ENCODE data around the gene SMARCAD1. TPM values are rescaled to one million over a fixed set of nuclear protein-coding genes. Genes with fewer than 3 reads are reported as not detected.
A peak's percentile ranks its signal among the peaks of the same experiment; 100 is the strongest.

Gene SMARCAD1
- 10 to 100 TPM; 28.7 to 30.7 TPM for total RNA-seq
- polyA plus RNA-seq = 10 to 100 TPM; 13.4 to 14.0 TPM

- peaks cover 21 to 52% (median 39%) of the 10 kb centered on the region in 4 donors for H3K4me1 Mint-ChIP-seq
- peaks cover 23 to 36% of the 10 kb centered on the region in 2 donors for H3K36me3 Mint-ChIP-seq
- H3K27ac Mint-ChIP-seq = peak within 1 kb of the TSS; percentile 96 to 100 (median 99)
- H3K27me3 ChIP-seq (ENCODE audit: insufficient read depth, low read length) = peaks cover 6% of the 10 kb centered on the region
- intact Hi-C loops (cut with micrococcal nuclease) = loop anchor here (2.0 kb wide), 1 partner anchor 243 kb away; the partner anchor contains the start of gene PDLIM5
- ChIA-PET POLR2A (ENCODE audit: partially characterized antibody) (interaction anchor here (1.1 to 1.2 kb wide), 3 partner anchors 14 to 245 kb away, joined by 3 to 7 read pairs (median 3); partner anchors contain the start of gene PDLIM5), CTCF (ENCODE audit: partially characterized antibody) (no interaction called here)
- DNase-seq = peak; percentile 89 to 92 (median 90)
- H3K4me3 ChIP-seq (ENCODE audit: low read length in 2 of 2) = peak within 1 kb of the TSS; percentile 52 to 91
- peaks cover 0 to 3% of the 10 kb centered on the region in 2 donors for H3K27me3 Mint-ChIP-seq
- peak within 1 kb of the TSS; percentile 84 for H3K27ac ChIP-seq (ENCODE audit: low read depth, low read length)
- peak within 1 kb of the TSS; percentile 96 to 100 (median 97) for H3K4me3 Mint-ChIP-seq
- no peaks in the 10 kb centered on the region for H3K36me3 ChIP-seq (ENCODE audit: insufficient read depth, low read length)
- H3K9me3 Mint-ChIP-seq = peaks cover 0 to 9% (median 6%) of the 10 kb centered on the region in 8 donors
- no peaks in the 10 kb centered on the region for H3K9me3 ChIP-seq (ENCODE audit: control insufficient read depth in 1 of 2, low read length in 2 of 2)
- H3K4me1 ChIP-seq (ENCODE audit: insufficient read depth, low read length) = peaks cover 25% of the 10 kb centered on the region
These were observed at the start of gene SMARCAD1 for GRCh38 chr4:94207469-94208224. Gene SMARCAD1, plus strand, starts transcription at chr4:94207865. Its CDS starts 530 bp downstream, at chr4:94208395.

- peaks cover 0 to 4% (median 0%) of the 10 kb centered on the region in 4 donors for H3K4me1 Mint-ChIP-seq
- no peak overlapping the region for H3K4me3 ChIP-seq (ENCODE audit: low read length in 2 of 2)
- no peak overlapping the region for H3K4me3 Mint-ChIP-seq
- CTCF ChIA-PET (ENCODE audit: partially characterized antibody) = no interaction called here
- H3K9me3 ChIP-seq (ENCODE audit: control insufficient read depth in 1 of 2, low read length in 2 of 2) = no peaks in the 10 kb centered on the region
- no peaks in the 10 kb centered on the region for H3K36me3 ChIP-seq (ENCODE audit: insufficient read depth, low read length)
- H3K4me1 ChIP-seq (ENCODE audit: insufficient read depth, low read length) = no peaks in the 10 kb centered on the region
- DNase-seq = no peak
- POLR2A ChIA-PET (ENCODE audit: partially characterized antibody) = no interaction called here
- intact Hi-C loops (cut with micrococcal nuclease) = no loop called here
- no peak overlapping the region for H3K27ac ChIP-seq (ENCODE audit: low read depth, low read length)
- H3K27me3 Mint-ChIP-seq = no peaks in the 10 kb centered on the region
- no peaks in the 10 kb centered on the region for H3K27me3 ChIP-seq (ENCODE audit: insufficient read depth, low read length)
- no peaks in the 10 kb centered on the region for H3K36me3 Mint-ChIP-seq
- no peak overlapping the region for H3K27ac Mint-ChIP-seq
- peaks cover 0 to 5% (median 3%) of the 10 kb centered on the region in 8 donors for H3K9me3 Mint-ChIP-seq
These were observed 48.8 kb upstream of the SMARCAD1 start for GRCh38 chr4:94158883-94159282.

GRCh38 chr4:94159790-94160189 lies 47.9 kb upstream of the SMARCAD1 start:
- Mint-ChIP-seq H3K36me3 (no peaks in the 10 kb centered on the region), H3K4me1 (peaks cover 0 to 4% (median 0%) of the 10 kb centered on the region in 4 donors), H3K9me3 (peaks cover 0 to 5% (median 3%) of the 10 kb centered on the region in 8 donors), H3K27me3 (no peaks in the 10 kb centered on the region), H3K27ac (no peak overlapping the region), H3K4me3 (no peak overlapping the region)
- Histone ChIP-seq H3K27me3 (ENCODE audit: insufficient read depth, low read length) (no peaks in the 10 kb centered on the region), H3K27ac (ENCODE audit: low read depth, low read length) (no peak overlapping the region), H3K4me1 (ENCODE audit: insufficient read depth, low read length) (no peaks in the 10 kb centered on the region), H3K4me3 (ENCODE audit: low read length in 2 of 2) (no peak overlapping the region), H3K36me3 (ENCODE audit: insufficient read depth, low read length) (no peaks in the 10 kb centered on the region), H3K9me3 (ENCODE audit: control insufficient read depth in 1 of 2, low read length in 2 of 2) (no peaks in the 10 kb centered on the region)
- ChIA-PET CTCF (ENCODE audit: partially characterized antibody) (no interaction called here), POLR2A (ENCODE audit: partially characterized antibody) (no interaction called here)
- no peak for DNase-seq
- intact Hi-C loops (cut with micrococcal nuclease) = no loop called here

GRCh38 chr4:94160774-94161173 lies 46.9 kb upstream of the SMARCAD1 start:
- CTCF ChIA-PET (ENCODE audit: partially characterized antibody) = no interaction called here
- DNase-seq = no peak
- Histone ChIP-seq H3K4me1 (ENCODE audit: insufficient read depth, low read length) (no peaks in the 10 kb centered on the region), H3K27ac (ENCODE audit: low read depth, low read length) (no peak overlapping the region), H3K36me3 (ENCODE audit: insufficient read depth, low read length) (no peaks in the 10 kb centered on the region), H3K4me3 (ENCODE audit: low read length in 2 of 2) (no peak overlapping the region), H3K27me3 (ENCODE audit: insufficient read depth, low read length) (no peaks in the 10 kb centered on the region), H3K9me3 (ENCODE audit: control insufficient read depth in 1 of 2, low read length in 2 of 2) (no peaks in the 10 kb centered on the region)
- Mint-ChIP-seq H3K4me1 (peaks cover 0 to 4% (median 0%) of the 10 kb centered on the region in 4 donors), H3K27me3 (no peaks in the 10 kb centered on the region), H3K4me3 (peak overlapping the region in 1 of 8 donors; percentile 34), H3K9me3 (peaks cover 0 to 4% (median 3%) of the 10 kb centered on the region in 8 donors), H3K27ac (no peak overlapping the region), H3K36me3 (no peaks in the 10 kb centered on the region)
- POLR2A ChIA-PET (ENCODE audit: partially characterized antibody) = no interaction called here
- intact Hi-C loops (cut with micrococcal nuclease) = no loop called here

GRCh38 chr4:94165256-94165655 lies 42.4 kb upstream of the SMARCAD1 start:
- H3K27ac ChIP-seq (ENCODE audit: low read depth, low read length) = no peak overlapping the region
- H3K27me3 Mint-ChIP-seq = peaks cover 0 to 1% of the 10 kb centered on the region in 2 donors
- no peak for DNase-seq
- no peaks in the 10 kb centered on the region for H3K36me3 Mint-ChIP-seq
- no peaks in the 10 kb centered on the region for H3K27me3 ChIP-seq (ENCODE audit: insufficient read depth, low read length)
- intact Hi-C loops (cut with micrococcal nuclease) = no loop called here
- H3K4me1 ChIP-seq (ENCODE audit: insufficient read depth, low read length) = no peaks in the 10 kb centered on the region
- H3K36me3 ChIP-seq (ENCODE audit: insufficient read depth, low read length) = no peaks in the 10 kb centered on the region
- no peaks in the 10 kb centered on the region for H3K9me3 ChIP-seq (ENCODE audit: control insufficient read depth in 1 of 2, low read length in 2 of 2)
- H3K4me1 Mint-ChIP-seq = peaks cover 0 to 4% (median 0%) of the 10 kb centered on the region in 4 donors
- H3K27ac Mint-ChIP-seq = no peak overlapping the region
- no peak overlapping the region for H3K4me3 Mint-ChIP-seq
- ChIA-PET POLR2A (ENCODE audit: partially characterized antibody) (no interaction called here), CTCF (ENCODE audit: partially characterized antibody) (no interaction called here)
- peaks cover 0 to 5% (median under 1%) of the 10 kb centered on the region in 8 donors for H3K9me3 Mint-ChIP-seq
- H3K4me3 ChIP-seq (ENCODE audit: low read length in 2 of 2) = no peak overlapping the region

GRCh38 chr4:94168321-94168720 lies 39.3 kb upstream of the SMARCAD1 start:
- Histone ChIP-seq H3K9me3 (ENCODE audit: control insufficient read depth in 1 of 2, low read length in 2 of 2) (no peaks in the 10 kb centered on the region), H3K27me3 (ENCODE audit: insufficient read depth, low read length) (no peaks in the 10 kb centered on the region), H3K36me3 (ENCODE audit: insufficient read depth, low read length) (no peaks in the 10 kb centered on the region), H3K4me3 (ENCODE audit: low read length in 2 of 2) (no peak overlapping the region), H3K27ac (ENCODE audit: low read depth, low read length) (no peak overlapping the region), H3K4me1 (ENCODE audit: insufficient read depth, low read length) (no peaks in the 10 kb centered on the region)
- H3K36me3 Mint-ChIP-seq = no peaks in the 10 kb centered on the region
- ChIA-PET POLR2A (ENCODE audit: partially characterized antibody) (no interaction called here), CTCF (ENCODE audit: partially characterized antibody) (no interaction called here)
- no peak overlapping the region for H3K4me3 Mint-ChIP-seq
- no peak overlapping the region for H3K27ac Mint-ChIP-seq
- no peaks in the 10 kb centered on the region for H3K4me1 Mint-ChIP-seq
- intact Hi-C loops (cut with micrococcal nuclease) = no loop called here
- peaks cover 0 to 11% (median 4%) of the 10 kb centered on the region in 8 donors for H3K9me3 Mint-ChIP-seq
- no peak for DNase-seq
- H3K27me3 Mint-ChIP-seq = peaks cover 5 to 6% of the 10 kb centered on the region in 2 donors

- no peak overlapping the region for H3K27ac Mint-ChIP-seq
- POLR2A ChIA-PET (ENCODE audit: partially characterized antibody) = no interaction called here
- no peaks in the 10 kb centered on the region for H3K9me3 ChIP-seq (ENCODE audit: control insufficient read depth in 1 of 2, low read length in 2 of 2)
- no peaks in the 10 kb centered on the region for H3K36me3 Mint-ChIP-seq
- H3K9me3 Mint-ChIP-seq = peaks cover 0 to 11% (median 4%) of the 10 kb centered on the region in 8 donors
- intact Hi-C loops (cut with micrococcal nuclease) = no loop called here
- no peaks in the 10 kb centered on the region for H3K36me3 ChIP-seq (ENCODE audit: insufficient read depth, low read length)
- H3K4me3 ChIP-seq (ENCODE audit: low read length in 2 of 2) = no peak overlapping the region
- no peak for DNase-seq
- H3K27me3 ChIP-seq (ENCODE audit: insufficient read depth, low read length) = no peaks in the 10 kb centered on the region
- H3K4me1 Mint-ChIP-seq = no peaks in the 10 kb centered on the region
- H3K4me1 ChIP-seq (ENCODE audit: insufficient read depth, low read length) = no peaks in the 10 kb centered on the region
- H3K4me3 Mint-ChIP-seq = no peak overlapping the region
- H3K27me3 Mint-ChIP-seq = peaks cover 5 to 6% of the 10 kb centered on the region in 2 donors
- CTCF ChIA-PET (ENCODE audit: partially characterized antibody) = no interaction called here
- no peak overlapping the region for H3K27ac ChIP-seq (ENCODE audit: low read depth, low read length)
These were observed 37.8 kb upstream of the SMARCAD1 start for GRCh38 chr4:94169803-94170372.

All from CD4-positive, alpha-beta memory T cell (primary cell).